ENCODE results near the gene ADAT3.

Gene ADAT3

GRCh38 chr19:1893791-1894190, 11.4 kb upstream of the ADAT3 start:
- Histone ChIP-seq H3K27ac (ENCODE audit: low read length, poor library complexity, severe bottlenecking) (no peak overlapping the region), H2BK12ac (ENCODE audit: low read length in 2 of 2) (no peak overlapping the region), H2BK120ac (ENCODE audit: low read depth, low read length) (no peak overlapping the region), H2AK5ac (ENCODE audit: low read length, severe bottlenecking) (no peak overlapping the region), H2AFZ (ENCODE audit: low read depth, low read length) (peak overlapping the region; percentile 62), H2BK5ac (ENCODE audit: low read depth, low read length, poor library complexity, severe bottlenecking) (no peak overlapping the region), H3K14ac (ENCODE audit: low read length in 2 of 2) (no peak overlapping the region), H3K9me3 (ENCODE audit: control insufficient read depth, low read length) (no peaks in the 10 kb centered on the region), H3K4me1 (ENCODE audit: control insufficient read depth, insufficient read depth, low read depth, low read length) (peaks cover 8% of the 10 kb centered on the region), H3K27me3 (ENCODE audit: control insufficient read depth in 1 of 2, insufficient read depth in 1 of 2, low read length in 2 of 2) (no peaks in the 10 kb centered on the region), H3K23ac (ENCODE audit: low read length in 2 of 2) (no peak overlapping the region), H3K4me2 (ENCODE audit: low read length, poor library complexity, severe bottlenecking) (no peak overlapping the region), H4K91ac (ENCODE audit: low read length) (no peak overlapping the region), H3K4ac (ENCODE audit: low read depth in 1 of 2, low read length in 2 of 2) (no peak overlapping the region), H3K18ac (ENCODE audit: low read depth in 1 of 2, low read length in 2 of 2) (no peak overlapping the region), H3K9ac (ENCODE audit: low read length) (no peak overlapping the region), H3K4me3 (ENCODE audit: insufficient read depth in 1 of 2, low read depth in 1 of 2, low read length in 2 of 2) (no peak overlapping the region), H3K36me3 (ENCODE audit: control insufficient read depth in 1 of 2, insufficient read depth in 2 of 2, low read depth in 1 of 2, low read length in 2 of 2) (no peaks in the 10 kb centered on the region), H3K79me1 (replicated peaks; ENCODE audit: low read length, poor library complexity, severe bottlenecking) (no peaks in the 10 kb centered on the region), H4K8ac (ENCODE audit: low read length) (no peak overlapping the region), H2BK15ac (ENCODE audit: low read depth, poor library complexity, severe bottlenecking) (no peak overlapping the region)
- WGBS, result 87% methylated on average over 14 of the region's 17 CpGs
- DNase-seq, result no peak

- Histone ChIP-seq H3K4me2 (ENCODE audit: low read length, poor library complexity, severe bottlenecking) (no peak overlapping the region), H3K18ac (ENCODE audit: low read depth in 1 of 2, low read length in 2 of 2) (peak overlapping the region in 1 of 2 experiments; percentile 66), H4K8ac (ENCODE audit: low read length) (no peak overlapping the region), H3K4me3 (ENCODE audit: insufficient read depth in 1 of 2, low read depth in 1 of 2, low read length in 2 of 2) (no peak overlapping the region), H2AK5ac (ENCODE audit: low read length, severe bottlenecking) (no peak overlapping the region), H3K36me3 (ENCODE audit: control insufficient read depth in 1 of 2, insufficient read depth in 2 of 2, low read depth in 1 of 2, low read length in 2 of 2) (no peaks in the 10 kb centered on the region), H3K23ac (ENCODE audit: low read length in 2 of 2) (no peak overlapping the region), H2BK12ac (ENCODE audit: low read length in 2 of 2) (peak overlapping the region; percentile 69 to 90), H4K91ac (ENCODE audit: low read length) (peak overlapping the region; percentile 92), H3K4me1 (ENCODE audit: control insufficient read depth, insufficient read depth, low read depth, low read length) (peaks cover 8% of the 10 kb centered on the region), H3K9ac (ENCODE audit: low read length) (no peak overlapping the region), H2BK120ac (ENCODE audit: low read depth, low read length) (no peak overlapping the region), H2AFZ (ENCODE audit: low read depth, low read length) (no peak overlapping the region), H3K4ac (ENCODE audit: low read depth in 1 of 2, low read length in 2 of 2) (peak overlapping the region in 1 of 2 experiments; percentile 79), H2BK5ac (ENCODE audit: low read depth, low read length, poor library complexity, severe bottlenecking) (no peak overlapping the region), H2BK15ac (ENCODE audit: low read depth, poor library complexity, severe bottlenecking) (no peak overlapping the region), H3K27me3 (ENCODE audit: control insufficient read depth in 1 of 2, insufficient read depth in 1 of 2, low read length in 2 of 2) (no peaks in the 10 kb centered on the region), H3K14ac (ENCODE audit: low read length in 2 of 2) (no peak overlapping the region), H3K79me1 (replicated peaks; ENCODE audit: low read length, poor library complexity, severe bottlenecking) (no peaks in the 10 kb centered on the region), H3K9me3 (ENCODE audit: control insufficient read depth, low read length) (no peaks in the 10 kb centered on the region), H3K27ac (ENCODE audit: low read length, poor library complexity, severe bottlenecking) (no peak overlapping the region)
- WGBS, result 91% methylated on average over 13 of the region's 13 CpGs
- DNase-seq, result no peak
These were observed 8.7 kb upstream of the ADAT3 start for GRCh38 chr19:1896508-1896907.

GRCh38 chr19:1901940-1902404, 3.2 kb upstream of the ADAT3 start:
- H2BK15ac ChIP-seq (ENCODE audit: low read depth, poor library complexity, severe bottlenecking), result no peak overlapping the region

GRCh38 chr19:1902923-1903322, 2.3 kb upstream of the ADAT3 start:
- H4K8ac ChIP-seq (ENCODE audit: low read length), result no peak overlapping the region
- no peak overlapping the region for H4K91ac ChIP-seq (ENCODE audit: low read length)
- no peak overlapping the region for H2AK5ac ChIP-seq (ENCODE audit: low read length, severe bottlenecking)
- H3K18ac ChIP-seq (ENCODE audit: low read depth in 1 of 2, low read length in 2 of 2), result no peak overlapping the region
- H2BK5ac ChIP-seq (ENCODE audit: low read depth, low read length, poor library complexity, severe bottlenecking), result no peak overlapping the region
- no peak for DNase-seq
- no peaks in the 10 kb centered on the region for H3K9me3 ChIP-seq (ENCODE audit: control insufficient read depth, low read length)
- H3K9ac ChIP-seq (ENCODE audit: low read length), result peak overlapping the region; percentile 49
- no peak overlapping the region for H2BK120ac ChIP-seq (ENCODE audit: low read depth, low read length)
- no peaks in the 10 kb centered on the region for H3K27me3 ChIP-seq (ENCODE audit: control insufficient read depth in 1 of 2, insufficient read depth in 1 of 2, low read length in 2 of 2)
- no peak overlapping the region for H3K14ac ChIP-seq (ENCODE audit: low read length in 2 of 2)
- no peak overlapping the region for H3K4ac ChIP-seq (ENCODE audit: low read depth in 1 of 2, low read length in 2 of 2)
- no peak overlapping the region for H2BK15ac ChIP-seq (ENCODE audit: low read depth, poor library complexity, severe bottlenecking)
- no peaks in the 10 kb centered on the region for H3K79me1 ChIP-seq (replicated peaks; ENCODE audit: low read length, poor library complexity, severe bottlenecking)
- H3K27ac ChIP-seq (ENCODE audit: low read length, poor library complexity, severe bottlenecking), result no peak overlapping the region
- no peak overlapping the region for H2AFZ ChIP-seq (ENCODE audit: low read depth, low read length)
- peaks cover 0 to 9% of the 10 kb centered on the region in 2 experiments for H3K36me3 ChIP-seq (ENCODE audit: control insufficient read depth in 1 of 2, insufficient read depth in 2 of 2, low read depth in 1 of 2, low read length in 2 of 2)
- no peak overlapping the region for H3K23ac ChIP-seq (ENCODE audit: low read length in 2 of 2)
- H2BK12ac ChIP-seq (ENCODE audit: low read length in 2 of 2), result no peak overlapping the region
- WGBS, result 89% methylated on average over 6 of the region's 6 CpGs
- no peak overlapping the region for H3K4me3 ChIP-seq (ENCODE audit: insufficient read depth in 1 of 2, low read depth in 1 of 2, low read length in 2 of 2)
- no peak overlapping the region for H3K4me2 ChIP-seq (ENCODE audit: low read length, poor library complexity, severe bottlenecking)
- peaks cover 17% of the 10 kb centered on the region for H3K4me1 ChIP-seq (ENCODE audit: control insufficient read depth, insufficient read depth, low read depth, low read length)

More at GRCh38 chr19:1901940-1902404, 3.2 kb upstream of the ADAT3 start:
- Histone ChIP-seq H3K27ac (ENCODE audit: low read length, poor library complexity, severe bottlenecking) (no peak overlapping the region), H2AK5ac (ENCODE audit: low read length, severe bottlenecking) (no peak overlapping the region), H3K4me1 (ENCODE audit: control insufficient read depth, insufficient read depth, low read depth, low read length) (peaks cover 14% of the 10 kb centered on the region), H3K9me3 (ENCODE audit: control insufficient read depth, low read length) (no peaks in the 10 kb centered on the region), H3K4me2 (ENCODE audit: low read length, poor library complexity, severe bottlenecking) (no peak overlapping the region), H3K4me3 (ENCODE audit: insufficient read depth in 1 of 2, low read depth in 1 of 2, low read length in 2 of 2) (no peak overlapping the region), H3K27me3 (ENCODE audit: control insufficient read depth in 1 of 2, insufficient read depth in 1 of 2, low read length in 2 of 2) (no peaks in the 10 kb centered on the region), H4K91ac (ENCODE audit: low read length) (no peak overlapping the region), H3K14ac (ENCODE audit: low read length in 2 of 2) (no peak overlapping the region), H3K36me3 (ENCODE audit: control insufficient read depth in 1 of 2, insufficient read depth in 2 of 2, low read depth in 1 of 2, low read length in 2 of 2) (no peaks in the 10 kb centered on the region), H2AFZ (ENCODE audit: low read depth, low read length) (no peak overlapping the region), H2BK5ac (ENCODE audit: low read depth, low read length, poor library complexity, severe bottlenecking) (no peak overlapping the region), H2BK12ac (ENCODE audit: low read length in 2 of 2) (no peak overlapping the region), H3K23ac (ENCODE audit: low read length in 2 of 2) (no peak overlapping the region), H3K9ac (ENCODE audit: low read length) (no peak overlapping the region), H4K8ac (ENCODE audit: low read length) (no peak overlapping the region), H2BK120ac (ENCODE audit: low read depth, low read length) (no peak overlapping the region), H3K18ac (ENCODE audit: low read depth in 1 of 2, low read length in 2 of 2) (no peak overlapping the region), H3K4ac (ENCODE audit: low read depth in 1 of 2, low read length in 2 of 2) (no peak overlapping the region), H3K79me1 (replicated peaks; ENCODE audit: low read length, poor library complexity, severe bottlenecking) (no peaks in the 10 kb centered on the region)
- no peak for DNase-seq
- WGBS, result 95% methylated on average over 16 of the region's 16 CpGs

All from mesenchymal stem cell (in vitro differentiated cells and primary cell).